K562 (cell line): ENCODE measurements around the gene FADS1. TPM values are rescaled to one million over a fixed set of nuclear protein-coding genes. Genes with fewer than 3 reads are reported as not detected.

Source experiments
- ATAC-seq: fragments of 200-7000 bp; cut with Tn5 transposase; 3 replicates; pipeline ENCODE4 v1.9.1; 2020; ENCODE audit warnings: moderate library complexity
- BruUV-seq: library from RNA; stranded (reverse); fragments of 400-500 nt; replicated peaks from 2 replicates; lab custom pipeline; 2021; lab: Mats Ljungman, UMichigan
- CTCF ChIA-PET: fragments of 300-600 bp; formaldehyde crosslinking; extraction: SDS; loops from one replicate; lab custom pipeline; 2021; ENCODE audit warnings: low intra/inter-chr PET ratio; lab: Yijun Ruan, JAX
- POLR2A ChIA-PET: fragments of 300-600, 350-650 bp; sonication (Branson Sonifier 250); formaldehyde crosslinking; extraction: SDS; loops from one replicate; lab custom pipeline; 2021; ENCODE audit warnings: antibody characterized with exemption, inconsistent platforms; lab: Yijun Ruan, JAX
- DNase-seq, 4 experiments: peaks; one replicate each; pipeline versions ENCODE4 v3.0.0 to v3.0.0-alpha.2; 2011 to 2018; ENCODE audit warnings: low spot score in 3 of 4, mixed read lengths in 3 of 4; ENCODE audit errors: extremely low read depth in 1 of 4
- FAIRE-seq: peaks from 2 replicates; lab custom pipeline; 2011; peaks lifted over from hg19 to GRCh38; lab: Jason Lieb, UNC
- H2AFZ ChIP-seq: 2 replicates; pipeline ENCODE4 v1.6.0; 2011; ENCODE audit warnings: low read depth, low read length, control low read depth, inconsistent platforms
- H3K27ac ChIP-seq: fragments of 200-600 bp; 3 replicates; pipeline ENCODE4 v1.8.0; 2011; ENCODE audit warnings: low read depth, mild to moderate bottlenecking, control low read depth, inconsistent platforms, low read length, moderate library complexity, mixed read lengths; ENCODE audit errors: extremely low read depth
- H3K27me3 ChIP-seq, 2 experiments: fragments of 300-600 bp in 1 of 2; 2 replicates in 1 of 2; 3 replicates in 1 of 2; pipeline versions ENCODE4 v1.6.0 to v1.8.0; 2011; ENCODE audit warnings: inconsistent platforms in 2 of 2, low read length in 2 of 2, mild to moderate bottlenecking in 1 of 2, mixed read lengths in 1 of 2, moderate library complexity in 1 of 2; ENCODE audit not compliant: control insufficient read depth in 2 of 2, insufficient read depth in 2 of 2
- H3K36me3 ChIP-seq: fragments of 300-600 bp; 3 replicates; pipeline ENCODE4 v1.8.0; 2011; ENCODE audit warnings: mild to moderate bottlenecking, low read length, inconsistent platforms; ENCODE audit not compliant: control insufficient read depth, insufficient read depth
- H3K4me1 ChIP-seq, 2 experiments: fragments of 200-600 bp in 1 of 2; replicated peaks in 1 of 2; 2 replicates in 1 of 2; 3 replicates in 1 of 2; pipeline versions ENCODE4 v1.5.1 to v1.8.0; 2011; ENCODE audit warnings: inconsistent platforms in 2 of 2, low read length in 2 of 2, mild to moderate bottlenecking in 1 of 2, mixed read lengths in 1 of 2, moderate library complexity in 1 of 2; ENCODE audit not compliant: control insufficient read depth in 2 of 2, insufficient read depth in 2 of 2
- H3K4me2 ChIP-seq: 2 replicates; pipeline ENCODE4 v1.6.1; 2011; ENCODE audit warnings: low read length, control low read depth, inconsistent platforms, mixed read lengths; ENCODE audit not compliant: insufficient read depth
- H3K4me3 ChIP-seq: fragments of 200-600 bp; sonication (generic), shearing (Covaris generic); 2 replicates; pipeline ENCODE4 v1.5.1; 2016; ENCODE audit warnings: control low read depth, inconsistent platforms
- H3K79me2 ChIP-seq: fragments of 200-600 bp; 3 replicates; pipeline ENCODE4 v1.8.0; 2011; ENCODE audit warnings: low read length, inconsistent platforms; ENCODE audit not compliant: control insufficient read depth, insufficient read depth
- H3K9ac ChIP-seq, 2 experiments: 2 replicates each; pipeline versions ENCODE4 v1.6.0 to v1.6.1; 2011; ENCODE audit warnings: low read depth in 2 of 2, low read length in 2 of 2, control low read depth in 1 of 2, inconsistent platforms in 1 of 2, mild to moderate bottlenecking in 1 of 2, mixed read lengths in 1 of 2; ENCODE audit not compliant: insufficient read depth in 1 of 2
- H3K9me1 ChIP-seq: one replicate; pipeline ENCODE4 v1.6.0; 2011; ENCODE audit warnings: inconsistent platforms, mild to moderate bottlenecking, low read length, moderate library complexity; ENCODE audit not compliant: control insufficient read depth, insufficient read depth
- H3K9me3 ChIP-seq: replicated peaks from 2 replicates; pipeline ENCODE4 v1.5.1; 2011; ENCODE audit warnings: low read depth, low read length, inconsistent platforms; ENCODE audit not compliant: control insufficient read depth, insufficient read depth
- H4K20me1 ChIP-seq: replicated peaks from 2 replicates; pipeline ENCODE4 v1.6.1; 2011; ENCODE audit warnings: low read length, inconsistent platforms, mixed read lengths; ENCODE audit not compliant: control insufficient read depth, insufficient read depth
- ARID4B ChIP-seq: sonication (generic); formaldehyde crosslinking; IDR thresholded peaks from 2 replicates; pipeline ENCODE4 v1.8.0; 2022; ENCODE audit warnings: mild to moderate bottlenecking, missing genetic modification reagents
- BCLAF1 ChIP-seq, 2 experiments: fragments of 450-650 bp in 1 of 2; IDR thresholded peaks; 2 replicates each; pipeline ENCODE4 v1.6.1; 2011 to 2017; ENCODE audit warnings: low read depth in 2 of 2, antibody characterized with exemption in 1 of 2, borderline replicate concordance in 1 of 2, low read length in 1 of 2, mild to moderate bottlenecking in 1 of 2, mixed read lengths in 1 of 2; ENCODE audit not compliant: control insufficient read depth in 1 of 2
- ELK3 ChIP-seq: fragments of 450-650 bp; formaldehyde crosslinking; IDR thresholded peaks from 2 replicates; pipeline ENCODE4 v1.4.0; 2020; ENCODE audit warnings: mild to moderate bottlenecking
- GMEB1 ChIP-seq: fragments of 250-450 bp; sonication (Bioruptor Pico); IDR thresholded peaks from 2 replicates; pipeline ENCODE4 v1.4.0; 2020; ENCODE audit warnings: mild to moderate bottlenecking
- LCOR ChIP-seq: sonication (generic); formaldehyde crosslinking; IDR thresholded peaks from 2 replicates; pipeline ENCODE4 v1.8.0; 2022; ENCODE audit warnings: mild to moderate bottlenecking, missing genetic modification reagents
- MEF2D ChIP-seq: conservative IDR thresholded peaks from 2 replicates; pipeline ENCODE4 v1.6.1; 2016; ENCODE audit warnings: low read depth, missing genetic modification characterization, missing compliant biosample characterization
- SP2 ChIP-seq: IDR thresholded peaks from 2 replicates; pipeline ENCODE4 v1.6.1; 2011; ENCODE audit warnings: mild to moderate bottlenecking, low read depth, low read length, moderate library complexity; ENCODE audit not compliant: poor library complexity, severe bottlenecking; ENCODE audit errors: extremely low read depth
- TAF9B ChIP-seq: fragments of 450-650 bp; IDR thresholded peaks from 2 replicates; pipeline ENCODE4 v1.6.1; 2018; ENCODE audit warnings: mild to moderate bottlenecking; ENCODE audit not compliant: partially characterized antibody
- ZBTB1 ChIP-seq: sonication (generic); formaldehyde crosslinking; IDR thresholded peaks from 2 replicates; pipeline ENCODE4 v1.8.1; 2023; ENCODE audit warnings: missing genetic modification reagents, low read depth, mild to moderate bottlenecking, borderline replicate concordance
- ZFP1 ChIP-seq: fragments of 450-650 bp; formaldehyde crosslinking; IDR thresholded peaks from 2 replicates; pipeline ENCODE4 v1.4.0; 2020; ENCODE audit warnings: mild to moderate bottlenecking, mixed read lengths
- ZKSCAN3 ChIP-seq: fragments of 250-450 bp; sonication (Bioruptor Pico); IDR thresholded peaks from 2 replicates; pipeline ENCODE4 v1.4.0; 2020
- WGBS: fragments of 100-300 bp; shearing (Covaris generic); methylation state at CpG from one replicate; pipeline ENCODE4 v1.1.6; 2016; ENCODE audit warnings: low coverage, mixed read lengths; ENCODE audit not compliant: insufficient coverage; ENCODE audit errors: missing lambda C conversion rate; 5-methylcytosine and 5-hydroxymethylcytosine counted together
- in situ Hi-C: fragments of 300-500 bp; cut with MboI; formaldehyde crosslinking; loops from 4 replicates; pipeline ENCODE4 v1.15.0; 2018; ENCODE audit warnings: inconsistent platforms, mixed read lengths
- intact Hi-C: fragments of 100-400 bp; cut with micrococcal nuclease; formaldehyde crosslinking; loops from 2 replicates; pipeline ENCODE4 v1.14.2; 2022
- polyA plus RNA-seq, 8 experiments: library from polyadenylated mRNA; depleted of rRNA in 4 of 8; stranded (reverse) in 5 of 8; unstranded in 3 of 8; fragments of >200 nt; fragmentation: Nextera tagmentation in 2 of 8; fragmentation: Illumina TruSeq in 1 of 8; extraction: Ambion mirVana in 2 of 8; extraction: Trizol in 1 of 8; gene quantifications; 2 replicates each; pipeline versions ENCODE4 v1.2.1 to v1.2.3, GENCODE V29; 2011 to 2014; ENCODE audit warnings: inconsistent platforms in 1 of 8, missing spikeins in 1 of 8
- total RNA-seq, 7 experiments: library from RNA; depleted of rRNA in 6 of 7; stranded (reverse); fragments of >200 nt in 6 of 7; fragmentation: Illumina TruSeq in 2 of 7; extraction: Trizol in 2 of 7; gene quantifications; 2 replicates each; pipeline versions ENCODE4 v1.2.1 to v1.2.3, GENCODE V29; 2011 to 2021; ENCODE audit warnings: low replicate concordance in 1 of 7

The FADS1 gene
- total and polyA plus RNA-seq, 9 of the 15 experiments (the other 6 are each of a cell fraction or from before 2014, with no cell fraction given), result 110 to 864 (median 364) TPM

GRCh38 chr11:61773809-61774208, 43.0 kb downstream of the FADS1 start:
- no peaks in the 10 kb centered on the region for H3K27me3 ChIP-seq
- peak overlapping the region in 1 of 2 experiments; percentile 67; a peak in 2 of 4 replicates for H3K9ac ChIP-seq
- intact Hi-C loops, result no loop called here
- 87% methylated on average over 9 of the region's 18 CpGs for WGBS
- TF ChIP-seq LCOR (CRISPR knock-in tag), result no peak
- TF ChIP-seq ZKSCAN3 (CRISPR knock-in tag), result no peak
- no peak for TF ChIP-seq BCLAF1 (IDR thresholded peaks at IDR 0.05; ENCODE audit: borderline replicate concordance in 1 of 2, control insufficient read depth in 1 of 2, low read depth in 2 of 2, low read length in 1 of 2)
- TF ChIP-seq ELK3 (CRISPR knock-in tag), result no peak
- TF ChIP-seq ZFP1 (CRISPR knock-in tag), result no peak
- no peak for TF ChIP-seq SP2
- TF ChIP-seq ZBTB1 (CRISPR knock-in tag), result no peak
- no peak for TF ChIP-seq ARID4B (CRISPR knock-in tag)
- no peak for TF ChIP-seq TAF9B
- TF ChIP-seq GMEB1 (CRISPR knock-in tag), result no peak
- no peak for TF ChIP-seq MEF2D (tag)
- no peak overlapping the region for H3K27ac ChIP-seq
- no peaks in the 10 kb centered on the region for H4K20me1 ChIP-seq
- BruUV-seq, result no TSS peak
- ATAC-seq (no peak), DNase-seq (no peak), FAIRE-seq (no peak)
- ChIA-PET CTCF (no interaction called here), POLR2A (interaction anchor here (0.5 to 1.0 kb wide), 2 partner anchors 28 to 217 kb away, joined by 3 to 4 read pairs; no protein-coding TSS in a partner anchor)
- in situ Hi-C loops, result no loop called here
- H3K36me3 ChIP-seq, result peaks cover 15% of the 10 kb centered on the region; the same call in 1 of the 3 replicates
- no peak overlapping the region for H2AFZ ChIP-seq
- peaks cover 0 to 70% of the 10 kb centered on the region in 2 experiments; a peak in 2 of 5 replicates for H3K4me1 ChIP-seq
- H3K4me3 ChIP-seq, result no peak overlapping the region
- H3K4me2 ChIP-seq, result no peak overlapping the region
- H3K9me1 ChIP-seq, result no peaks in the 10 kb centered on the region
- no peaks in the 10 kb centered on the region for H3K79me2 ChIP-seq
- H3K9me3 ChIP-seq, result no peaks in the 10 kb centered on the region
